Measurements from ENCODE around the gene OPHN1.

DNA sequence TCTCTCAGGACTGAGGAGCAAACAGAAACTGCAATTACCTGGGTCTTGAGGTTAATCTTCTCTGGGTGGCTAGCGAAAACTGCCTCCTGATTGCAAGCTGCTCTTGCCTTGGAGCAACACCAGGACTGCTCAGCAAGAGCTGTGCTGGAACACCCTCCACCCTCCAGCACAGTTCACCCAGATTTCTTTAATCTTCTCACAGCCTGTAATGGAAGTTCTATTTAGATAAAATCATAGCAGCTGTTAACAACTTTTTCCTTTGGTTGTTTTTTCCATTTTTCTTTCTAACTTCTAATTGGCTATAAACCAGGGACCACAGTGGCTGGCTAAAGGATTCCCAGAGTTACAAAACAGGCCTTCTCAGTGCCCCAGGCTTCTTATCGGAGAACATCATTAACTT lies 36.3 kb downstream of the OPHN1 start:
- TF ChIP-seq NR2C2 (CRISPR knock-in tag; IDR thresholded peaks at IDR 0.05) (no peak), TEAD4 (CRISPR knock-in tag; IDR thresholded peaks at IDR 0.05) (no peak), CTCF (IDR thresholded peaks at IDR 0.05) (no peak), CREB1 (CRISPR knock-in tag; IDR thresholded peaks at IDR 0.05) (no peak), ZNF416 (CRISPR knock-in tag; IDR thresholded peaks at IDR 0.05) (no peak), ELF4 (CRISPR knock-in tag; IDR thresholded peaks at IDR 0.05; ENCODE audit: low read depth) (no peak), SMAD4 (CRISPR knock-in tag; IDR thresholded peaks at IDR 0.05) (no peak), NR3C1 (CRISPR knock-in tag; conservative IDR thresholded peaks at IDR 0.05; ENCODE audit: low read depth) (no peak), SP1 (CRISPR knock-in tag; conservative IDR thresholded peaks at IDR 0.05) (no peak)
